OCI-LY7 (cell line): ENCODE results near the gene BRAF.

ENCODE experiments used
- CTCF ChIP-seq: fragments of 200-600 bp; sonication (generic); conservative IDR thresholded peaks from 2 replicates; pipeline ENCODE4 v1.5.1; 2014; ENCODE audit warnings: mild to moderate bottlenecking, antibody characterized with exemption, low read length, moderate library complexity, mixed read lengths
- EZH2phosphoT487 ChIP-seq: fragments of 200-600 bp; sonication (generic); IDR thresholded peaks from 2 replicates; pipeline ENCODE4 v1.6.1; 2018; ENCODE audit warnings: low read depth, borderline replicate concordance, mild to moderate bottlenecking, mixed run types, antibody characterized with exemption, low read length, moderate library complexity, mixed read lengths

- TF ChIP-seq CTCF (no peak), EZH2phosphoT487 (no peak)
Observed at GRCh38 chr7:140915935-140916555, 8.7 kb downstream of the BRAF start.
